NAMALWA (cell line): ENCODE measurements around the gene GMDS.

Experiments used
- DNase-seq: peaks from one replicate; pipeline ENCODE4 v3.0.0-alpha.2; 2015; ENCODE audit warnings: low spot score

GMDS gene

GRCh38 chr6:1624058-1624850 is 621.2 kb downstream of the GMDS start:
- DNase-seq, result no peak

DNA sequence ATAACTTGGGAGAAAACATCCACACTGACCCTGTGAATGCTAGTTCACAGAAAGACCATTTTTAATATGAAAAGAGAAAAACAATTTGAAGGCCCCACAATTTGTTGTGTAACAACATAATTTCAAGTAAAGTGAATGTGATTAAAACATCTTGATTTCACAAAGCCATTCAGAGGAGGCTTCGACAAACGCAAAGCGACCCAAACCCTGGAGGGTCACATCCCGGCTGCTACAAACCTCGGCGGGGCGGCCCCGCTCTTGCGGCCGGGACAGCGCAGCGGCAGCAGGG is 621.7 kb downstream of the GMDS start:
- no peak for DNase-seq

- no peak for DNase-seq
Measured at GRCh38 chr6:1622851-1623768, 622.3 kb downstream of the GMDS start.

DNA sequence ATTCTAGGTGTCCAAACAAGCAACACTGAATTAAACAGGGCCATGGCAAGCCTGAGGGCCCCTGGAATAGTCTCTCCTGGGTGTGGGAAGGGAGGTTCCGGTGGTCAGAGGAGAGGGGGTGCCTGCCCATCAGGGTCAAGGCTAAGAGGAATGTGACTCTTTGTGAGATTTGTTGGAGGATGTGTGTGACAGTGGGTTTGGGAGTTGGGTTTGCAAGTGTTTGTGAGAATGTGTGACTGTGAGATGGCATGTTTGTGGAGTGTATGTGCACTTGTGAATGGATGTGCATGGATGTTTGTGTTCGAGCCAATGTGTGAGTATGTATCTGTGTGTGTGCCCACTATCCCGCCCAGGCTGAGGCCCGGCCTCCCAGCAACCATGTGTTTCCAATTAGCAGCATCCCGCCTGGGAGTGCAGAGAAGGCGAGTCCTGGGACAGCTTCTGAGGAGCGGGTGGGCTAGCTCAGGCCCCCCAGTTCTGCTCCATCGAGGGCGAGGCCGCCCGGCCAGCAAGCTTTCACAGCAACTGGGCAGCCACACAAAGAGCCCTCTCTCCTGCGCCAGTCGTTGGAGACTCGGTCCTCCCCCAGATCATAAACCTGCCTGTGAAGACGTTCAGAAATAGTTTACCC is 623.1 kb downstream of the GMDS start:
- DNase-seq, result no peak

GRCh38 chr6:1621070-1621701 is 624.2 kb downstream of the GMDS start:
- no peak for DNase-seq

GRCh38 chr6:1620504-1621069 is 624.8 kb downstream of the GMDS start:
- no peak for DNase-seq

GRCh38 chr6:1619673-1620503 is 625.5 kb downstream of the GMDS start:
- no peak for DNase-seq

GRCh38 chr6:1619098-1619672 is 626.2 kb downstream of the GMDS start:
- DNase-seq, result no peak

- no peak for DNase-seq
Measured at GRCh38 chr6:1618311-1619097, 626.9 kb downstream of the GMDS start.

- DNase-seq, result no peak
Measured at GRCh38 chr6:1617466-1618310, 627.7 kb downstream of the GMDS start.

- no peak for DNase-seq
Measured at GRCh38 chr6:1616701-1617463, 628.5 kb downstream of the GMDS start.

GRCh38 chr6:1615853-1616420 is 629.5 kb downstream of the GMDS start:
- DNase-seq, result no peak

DNA sequence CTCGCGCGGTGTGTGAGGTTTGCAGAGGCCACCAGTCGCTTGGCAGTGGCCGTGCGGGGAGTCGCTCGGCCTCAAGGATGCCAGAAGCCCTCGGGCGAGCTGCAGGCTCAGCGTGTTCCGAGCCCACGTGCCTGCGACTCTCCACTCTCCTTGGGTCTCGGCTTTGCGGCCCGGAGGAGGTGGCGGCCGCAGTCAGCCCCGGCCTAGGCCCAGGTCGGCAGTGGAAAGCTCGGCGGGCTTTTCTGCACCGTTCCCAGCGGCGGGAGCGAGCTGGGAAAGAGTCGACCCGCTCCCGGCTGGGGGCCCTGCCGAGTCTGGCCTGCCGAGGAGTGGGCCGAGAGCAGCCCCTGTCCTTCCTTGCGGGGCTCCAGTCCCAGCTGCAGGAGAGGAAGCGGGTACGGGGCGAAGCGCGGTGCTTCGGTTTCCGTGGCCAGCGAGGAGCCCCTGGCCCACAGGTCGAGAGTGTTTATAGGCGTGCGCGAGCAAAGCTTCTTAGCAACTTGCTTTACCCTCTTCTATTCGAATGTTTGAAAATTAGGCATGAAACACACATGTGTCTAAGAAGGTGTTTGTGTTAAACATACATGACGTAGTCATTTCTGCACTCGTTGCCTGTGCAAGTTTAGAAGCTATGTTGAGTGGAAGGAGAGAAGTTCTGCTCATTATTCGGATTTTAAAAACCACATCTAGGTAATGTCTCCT is 630.1 kb downstream of the GMDS start:
- no peak for DNase-seq

DNA sequence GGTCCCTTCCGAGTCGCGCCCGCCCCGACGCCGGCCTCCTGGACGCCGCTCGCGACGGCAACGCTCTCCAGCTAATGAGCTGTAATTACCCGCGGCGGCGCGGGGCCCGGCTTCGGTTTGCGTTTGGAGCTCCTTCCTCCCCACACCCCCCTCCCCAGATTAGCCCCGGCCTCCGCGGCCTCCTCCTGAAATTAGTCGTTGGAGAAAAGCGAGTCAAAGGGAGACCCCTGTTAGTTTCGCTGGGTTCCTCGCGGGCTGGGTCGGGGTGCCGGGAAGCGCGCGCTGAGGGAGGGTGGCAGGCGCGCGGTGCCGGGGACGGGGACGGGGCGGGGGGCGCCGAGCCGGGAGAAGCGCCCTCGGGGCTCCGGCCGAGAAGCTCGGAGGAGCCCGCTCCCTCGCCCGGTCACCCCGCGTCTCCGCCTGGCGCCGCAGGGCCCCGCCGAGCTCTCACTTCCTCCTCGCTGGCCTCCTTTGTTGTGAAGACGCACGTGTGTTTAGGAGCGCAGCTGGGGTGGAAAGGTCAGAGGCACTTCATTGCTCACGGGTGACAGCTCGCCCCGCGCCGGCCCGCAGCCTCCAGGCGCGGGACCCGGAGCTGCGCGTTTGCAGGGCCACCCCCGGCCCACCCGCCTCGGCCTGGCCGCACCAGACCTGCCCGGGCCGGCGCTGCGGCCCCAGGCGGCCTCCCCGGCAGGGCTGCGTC is 630.8 kb downstream of the GMDS start:
- DNase-seq, result no peak

- no peak for DNase-seq
Measured at GRCh38 chr6:1613688-1614447, 631.5 kb downstream of the GMDS start.

DNA sequence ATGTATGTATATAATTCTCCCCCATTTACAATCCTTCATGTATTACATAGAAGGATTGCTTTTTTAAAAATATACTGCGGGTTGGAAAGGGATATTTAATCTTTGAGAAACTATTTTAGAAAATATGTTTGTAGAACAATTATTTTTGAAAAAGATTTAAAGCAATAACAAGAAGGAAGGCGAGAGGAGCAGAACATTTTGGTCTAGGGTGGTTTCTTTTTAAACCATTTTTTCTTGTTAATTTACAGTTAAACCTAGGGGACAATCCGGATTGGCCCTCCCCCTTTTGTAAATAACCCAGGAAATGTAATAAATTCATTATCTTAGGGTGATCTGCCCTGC is 632.1 kb downstream of the GMDS start:
- no peak for DNase-seq
